ENCODE data around the gene CFAP52.

CFAP52 gene

GRCh38 chr17:9644910-9645751 lies 68.7 kb downstream of the CFAP52 start, which contains the start of gene USP43:
TSS of gene USP43 (plus strand) at chr17:9645517. CDS start at chr17:9645633, 116 bp downstream.
- DNase-seq: peak; percentile 55
- Mint-ChIP-seq H3K27ac (peak within 1 kb of the TSS; percentile 77), H3K27me3 (ENCODE audit: low read depth, poor library complexity) (peaks cover 50% of the 10 kb centered on the region), H3K4me3 (peak within 1 kb of the TSS; percentile 89), H3K9me3 (peaks cover 4% of the 10 kb centered on the region), H3K4me1 (peaks cover 44% of the 10 kb centered on the region), H3K36me3 (ENCODE audit: low read depth) (no peaks in the 10 kb centered on the region)
- no peak for TF ChIP-seq CTCF (IDR thresholded peaks at IDR 0.05)

- Mint-ChIP-seq H3K27me3 (ENCODE audit: low read depth, poor library complexity) (peaks cover 46% of the 10 kb centered on the region), H3K4me3 (peak overlapping the region; percentile 88), H3K9me3 (peaks cover 4% of the 10 kb centered on the region), H3K27ac (peak overlapping the region; percentile 77), H3K4me1 (peaks cover 44% of the 10 kb centered on the region), H3K36me3 (ENCODE audit: low read depth) (no peaks in the 10 kb centered on the region)
- peak; percentile 69 for DNase-seq
- no peak for TF ChIP-seq CTCF (IDR thresholded peaks at IDR 0.05)
Observed at GRCh38 chr17:9645851-9646545, 69.6 kb downstream of the CFAP52 start.

GRCh38 chr17:9646546-9646885 lies 70.1 kb downstream of the CFAP52 start:
- DNase-seq: no peak
- TF ChIP-seq CTCF (IDR thresholded peaks at IDR 0.05): no peak
- peaks cover 44% of the 10 kb centered on the region for H3K4me1 Mint-ChIP-seq
- H3K4me3 Mint-ChIP-seq: peak overlapping the region; percentile 88
- peaks cover 46% of the 10 kb centered on the region for H3K27me3 Mint-ChIP-seq (ENCODE audit: low read depth, poor library complexity)
- H3K36me3 Mint-ChIP-seq (ENCODE audit: low read depth): no peaks in the 10 kb centered on the region
- H3K9me3 Mint-ChIP-seq: peaks cover 4% of the 10 kb centered on the region
- H3K27ac Mint-ChIP-seq: peak overlapping the region; percentile 77

- Mint-ChIP-seq H3K4me3 (peak overlapping the region; percentile 88), H3K9me3 (peaks cover 4% of the 10 kb centered on the region), H3K27me3 (ENCODE audit: low read depth, poor library complexity) (peaks cover 41% of the 10 kb centered on the region), H3K36me3 (ENCODE audit: low read depth) (no peaks in the 10 kb centered on the region), H3K4me1 (peaks cover 44% of the 10 kb centered on the region), H3K27ac (no peak overlapping the region)
- peak; percentile 23 for DNase-seq
- no peak for TF ChIP-seq CTCF (IDR thresholded peaks at IDR 0.05)
Observed at GRCh38 chr17:9647014-9647413, 70.6 kb downstream of the CFAP52 start.

- peaks cover 4% of the 10 kb centered on the region for H3K9me3 Mint-ChIP-seq
- H3K4me1 Mint-ChIP-seq: peaks cover 41% of the 10 kb centered on the region
- no peaks in the 10 kb centered on the region for H3K36me3 Mint-ChIP-seq (ENCODE audit: low read depth)
- peaks cover 33% of the 10 kb centered on the region for H3K27me3 Mint-ChIP-seq (ENCODE audit: low read depth, poor library complexity)
- TF ChIP-seq CTCF (IDR thresholded peaks at IDR 0.05): no peak
- peak overlapping the region; percentile 1 for H3K4me3 Mint-ChIP-seq
- no peak for DNase-seq
- H3K27ac Mint-ChIP-seq: peak overlapping the region; percentile 41
Observed at GRCh38 chr17:9648521-9649110, 72.2 kb downstream of the CFAP52 start.

All from nephron progenitor cell (in vitro differentiated cells).